Left colon (tissue), 2 donors: Measurements from ENCODE around the gene CNKSR3. TPM values are rescaled to one million over a fixed set of nuclear protein-coding genes. Genes with fewer than 3 reads are reported as not detected.
"Not testable (repeated sequence)": the region's sequence is repeated elsewhere in the genome, so short reads cannot be mapped to it uniquely, and the experiment has no call there.

Experiments used
- ATAC-seq: fragments of 200-7000 bp; cut with Tn5 transposase; one replicate; pipeline ENCODE4 v1.9.1; 2020; ENCODE audit warnings: mild to moderate bottlenecking, moderate library complexity
- DNase-seq, 2 donors: peaks; one replicate each; pipeline ENCODE4 v3.0.0-alpha.2; 2020
- intact Hi-C, 2 donors: fragments of 100-400 bp; cut with DNase I in 1 of 2; cut with micrococcal nuclease in 1 of 2; formaldehyde crosslinking; loops; one replicate each; pipeline versions ENCODE4 v1.11.2 to v1.14.0; 2022; cut with DNase I, micrococcal nuclease
- long read RNA-seq: library from polyadenylated mRNA; unstranded; transcript quantifications from one replicate; pipeline ENCODE4 v2.0.0, GENCODE V29; 2021
- total RNA-seq, 2 donors: library from RNA; stranded (reverse); fragmentation: NEBNext Ultra II Directional; extraction: Animal tissue kit (Norgen Biotek cat#: 25700); gene quantifications; one replicate each; pipeline ENCODE4 v1.2.1, GENCODE V29; 2021
- donor health status: DM: no; HTN: no; CAD: no.
- donor health status: DM: yes; HTN: yes; CAD: no.

The CNKSR3 gene
- total RNA-seq, result 10 to 100 TPM; 11.6 to 49.4 TPM
- long read RNA-seq, full-length matches to known transcripts, result 10 of 14 reads
- long read RNA-seq, partial matches to known transcripts, result 1 of 14 reads
- long read RNA-seq, other reads (novel, unspliced or antisense), result 3 of 14 reads

GRCh38 chr6:154510144-154510905 is at the start of gene CNKSR3:
Gene CNKSR3, minus strand, starts transcription at chr6:154510685. Its CDS starts 571 bp downstream, at chr6:154510114.
- DNase-seq (peak; percentile 83 to 85), ATAC-seq (peak; percentile 72)
- intact Hi-C loops, result no loop called here

- intact Hi-C loops, result no loop called here
- ATAC-seq, result no peak
Measured at GRCh38 chr6:154558984-154559383, 48.5 kb upstream of the CNKSR3 start.

GRCh38 chr6:154558513-154558912 is 48.0 kb upstream of the CNKSR3 start:
- ATAC-seq (no peak), DNase-seq (no peak)
- intact Hi-C loops, result no loop called here

More at GRCh38 chr6:154558984-154559383, 48.5 kb upstream of the CNKSR3 start:
- no peak for DNase-seq

GRCh38 chr6:154555073-154555677 is 44.7 kb upstream of the CNKSR3 start:
- peak; percentile 94 for ATAC-seq
- intact Hi-C loops, result no loop called here
- no peak for DNase-seq

GRCh38 chr6:154554491-154554890 is 44.0 kb upstream of the CNKSR3 start:
- intact Hi-C loops, result no loop called here
- ATAC-seq (peak; percentile 28), DNase-seq (no peak)

- DNase-seq, result no peak
- intact Hi-C loops, result no loop called here
- no peak for ATAC-seq
Measured at GRCh38 chr6:154550779-154551178, 40.3 kb upstream of the CNKSR3 start.

GRCh38 chr6:154549179-154549578 is 38.7 kb upstream of the CNKSR3 start:
- intact Hi-C loops, result no loop called here
- DNase-seq (no peak), ATAC-seq (no peak)

- intact Hi-C loops, result no loop called here
- DNase-seq, result peak in 1 of 2 donors; percentile 33
- peak; percentile 69 for ATAC-seq
Measured at GRCh38 chr6:154548130-154548830, 37.8 kb upstream of the CNKSR3 start.

- intact Hi-C loops, result no loop called here
- DNase-seq (no peak), ATAC-seq (no peak)
Measured at GRCh38 chr6:154543628-154544027, 33.1 kb upstream of the CNKSR3 start.

- DNase-seq (no peak), ATAC-seq (no peak)
- intact Hi-C loops, result no loop called here
Measured at GRCh38 chr6:154542747-154543146, 32.3 kb upstream of the CNKSR3 start.

GRCh38 chr6:154541837-154542236 is 31.4 kb upstream of the CNKSR3 start:
- ATAC-seq, result peak; percentile 47
- DNase-seq, intact Hi-C loops: not testable (repeated sequence)

GRCh38 chr6:154539593-154540269 is 29.2 kb upstream of the CNKSR3 start:
- intact Hi-C loops, result no loop called here
- DNase-seq, result no peak
- ATAC-seq, result no peak

GRCh38 chr6:154538640-154539191 is 28.2 kb upstream of the CNKSR3 start:
- no peak for ATAC-seq
- intact Hi-C loops, result no loop called here
- DNase-seq, result no peak

- DNase-seq, result peak; percentile 33 to 45
- ATAC-seq, result peak; percentile 83
- intact Hi-C loops, result no loop called here
Measured at GRCh38 chr6:154537511-154538325, 27.2 kb upstream of the CNKSR3 start.

- ATAC-seq, result no peak
- intact Hi-C loops, result no loop called here
Measured at GRCh38 chr6:154536999-154537398, 26.5 kb upstream of the CNKSR3 start.

GRCh38 chr6:154536255-154536654 is 25.8 kb upstream of the CNKSR3 start:
- no peak for DNase-seq
- intact Hi-C loops, result no loop called here
- no peak for ATAC-seq

More at GRCh38 chr6:154536999-154537398, 26.5 kb upstream of the CNKSR3 start:
- no peak for DNase-seq

GRCh38 chr6:154535851-154536250 is 25.4 kb upstream of the CNKSR3 start:
- ATAC-seq (no peak), DNase-seq (no peak)
- intact Hi-C loops, result no loop called here

- intact Hi-C loops, result no loop called here
- DNase-seq (no peak), ATAC-seq (no peak)
Measured at GRCh38 chr6:154535147-154535546, 24.7 kb upstream of the CNKSR3 start.
